IMR-90 (cell line): ENCODE measurements around the gene FHL2. TPM values are rescaled to one million over a fixed set of nuclear protein-coding genes. Genes with fewer than 3 reads are reported as not detected.

Experiments used
- ATAC-seq: fragments of 200-7000 bp; cut with Tn5 transposase; 2 replicates; pipeline ENCODE4 v1.9.1; 2020; ENCODE audit warnings: low read depth, mild to moderate bottlenecking, moderate library complexity
- BruUV-seq: library from RNA; stranded (reverse); fragments of 400-500 nt; replicated peaks from 2 replicates; lab custom pipeline; 2021; lab: Mats Ljungman, UMichigan
- CTCF ChIA-PET: fragments of 300-600 bp; formaldehyde crosslinking; extraction: SDS; loops from one replicate; lab custom pipeline; 2021; ENCODE audit warnings: antibody characterized with exemption; lab: Yijun Ruan, JAX
- POLR2A ChIA-PET: fragments of 300-600 bp; sonication (Branson Sonifier 250); formaldehyde crosslinking; loops from one replicate; lab custom pipeline; 2022; ENCODE audit warnings: antibody characterized with exemption; ENCODE audit not compliant: unreplicated experiment; lab: Charles Lee
- DNase-seq: peaks from one replicate; pipeline ENCODE4 v3.0.0; 2013
- H2AFZ ChIP-seq: replicated peaks from 2 replicates; pipeline ENCODE3; 2013; ENCODE audit warnings: low read length, mild to moderate bottlenecking; ENCODE audit not compliant: poor library complexity
- H2AK5ac ChIP-seq: 2 replicates; pipeline ENCODE4 v1.6.1; 2013; ENCODE audit warnings: low read depth, low read length, inconsistent platforms
- H2AK9ac ChIP-seq: replicated peaks from 2 replicates; pipeline ENCODE3; 2013; ENCODE audit warnings: mild to moderate bottlenecking, low read depth, low read length, moderate library complexity; ENCODE audit not compliant: poor library complexity
- H2BK120ac ChIP-seq: 2 replicates; pipeline ENCODE4 v1.6.1; 2013; ENCODE audit warnings: low read depth, low read length, inconsistent platforms
- H2BK15ac ChIP-seq: 3 replicates; pipeline ENCODE4 v1.6.1; 2013; ENCODE audit warnings: low read depth, low read length, inconsistent platforms
- H2BK20ac ChIP-seq: 2 replicates; pipeline ENCODE4 v1.6.1; 2013; ENCODE audit warnings: low read depth, mild to moderate bottlenecking, inconsistent platforms, low read length, moderate library complexity
- H2BK5ac ChIP-seq: 2 replicates; pipeline ENCODE4 v1.6.1; 2013; ENCODE audit warnings: mild to moderate bottlenecking, low read depth, low read length, inconsistent platforms; ENCODE audit not compliant: poor library complexity, severe bottlenecking
- H3K14ac ChIP-seq: replicated peaks from 2 replicates; pipeline ENCODE4 v1.6.1; 2013; ENCODE audit warnings: low read depth, low read length, inconsistent platforms
- H3K18ac ChIP-seq: 2 replicates; pipeline ENCODE4 v1.6.1; 2013; ENCODE audit warnings: low read depth, low read length, control low read depth
- H3K23ac ChIP-seq: 2 replicates; pipeline ENCODE4 v1.6.1; 2013; ENCODE audit warnings: low read depth, low read length, inconsistent platforms
- H3K27ac ChIP-seq: 2 replicates; pipeline ENCODE4 v1.5.1; 2013; ENCODE audit warnings: mild to moderate bottlenecking, control low read depth, low read length; ENCODE audit not compliant: insufficient read depth
- H3K27me3 ChIP-seq: 2 replicates; pipeline ENCODE4 v1.6.1; 2013; ENCODE audit warnings: low read length; ENCODE audit not compliant: control insufficient read depth, insufficient read depth
- H3K36me3 ChIP-seq: 2 replicates; pipeline ENCODE4 v1.6.1; 2013; ENCODE audit warnings: low read length, mixed read lengths; ENCODE audit not compliant: control insufficient read depth, insufficient read depth
- H3K4ac ChIP-seq: 2 replicates; pipeline ENCODE4 v1.6.1; 2013; ENCODE audit warnings: low read depth, low read length, inconsistent platforms
- H3K4me1 ChIP-seq: 2 replicates; pipeline ENCODE4 v1.6.1; 2013; ENCODE audit warnings: low read length, mixed read lengths; ENCODE audit not compliant: control insufficient read depth, insufficient read depth
- H3K4me2 ChIP-seq: 2 replicates; pipeline ENCODE4 v1.6.1; 2013; ENCODE audit warnings: low read depth, mild to moderate bottlenecking, control low read depth, low read length, moderate library complexity
- H3K4me3 ChIP-seq: 2 replicates; pipeline ENCODE4 v1.5.1; 2013; ENCODE audit warnings: low read depth, mild to moderate bottlenecking, control low read depth, low read length, moderate library complexity; ENCODE audit not compliant: insufficient read depth
- H3K56ac ChIP-seq: 2 replicates; pipeline ENCODE4 v1.6.1; 2013; ENCODE audit warnings: low read length, inconsistent platforms; ENCODE audit not compliant: insufficient read depth; ENCODE audit errors: extremely low read depth
- H3K79me1 ChIP-seq, 2 experiments: 2 replicates each; pipeline ENCODE4 v1.6.1; 2013; ENCODE audit warnings: low read length in 2 of 2, inconsistent platforms in 1 of 2, low read depth in 1 of 2
- H3K9ac ChIP-seq: 2 replicates; pipeline ENCODE4 v1.6.1; 2013; ENCODE audit warnings: low read depth, low read length, control low read depth
- H3K9me1 ChIP-seq: 2 replicates; pipeline ENCODE4 v1.6.1; 2013; ENCODE audit warnings: low read length, inconsistent platforms; ENCODE audit not compliant: insufficient read depth
- H3K9me3 ChIP-seq: 2 replicates; pipeline ENCODE4 v1.6.1; 2013; ENCODE audit warnings: low read length; ENCODE audit not compliant: control insufficient read depth, insufficient read depth
- H4K20me1 ChIP-seq: 2 replicates; pipeline ENCODE4 v1.6.1; 2013; ENCODE audit warnings: low read length, inconsistent platforms; ENCODE audit not compliant: insufficient read depth
- H4K5ac ChIP-seq: 2 replicates; pipeline ENCODE4 v1.6.1; 2013; ENCODE audit warnings: mild to moderate bottlenecking, low read depth, low read length, control low read depth
- H4K8ac ChIP-seq, 2 experiments: 2 replicates each; pipeline ENCODE4 v1.6.1; 2013; ENCODE audit warnings: low read depth in 2 of 2, low read length in 2 of 2, control low read depth in 1 of 2, inconsistent platforms in 1 of 2
- H4K91ac ChIP-seq: 2 replicates; pipeline ENCODE4 v1.6.1; 2013; ENCODE audit warnings: low read depth, low read length, inconsistent platforms; ENCODE audit not compliant: insufficient read depth
- BHLHE40 ChIP-seq: fragments of 150-350 bp; IDR thresholded peaks from 2 replicates; pipeline ENCODE4 v1.6.1; 2016; ENCODE audit warnings: mild to moderate bottlenecking, low read depth, low read length
- CEBPB ChIP-seq: IDR thresholded peaks from 2 replicates; pipeline ENCODE4 v1.6.1; 2012; ENCODE audit warnings: low read depth, low read length, improper control_type of control experiment
- CHD1 ChIP-seq: IDR thresholded peaks from 2 replicates; pipeline ENCODE4 v1.6.1; 2012; ENCODE audit warnings: low read depth, low read length, improper control_type of control experiment
- FOS ChIP-seq: fragments of 150-350 bp; IDR thresholded peaks from 2 replicates; pipeline ENCODE4 v1.6.1; 2016; ENCODE audit warnings: low read depth, low read length
- MXI1 ChIP-seq: IDR thresholded peaks from 2 replicates; pipeline ENCODE4 v1.6.1; 2012; ENCODE audit warnings: low read depth, mild to moderate bottlenecking, low read length, moderate library complexity, borderline replicate concordance
- POLR2A ChIP-seq: IDR thresholded peaks from 2 replicates; pipeline ENCODE4 v1.6.1; 2012; ENCODE audit warnings: mild to moderate bottlenecking, low read depth, low read length
- RAD21 ChIP-seq: IDR thresholded peaks from 2 replicates; pipeline ENCODE4 v1.6.1; 2012; ENCODE audit warnings: low read length, improper control_type of control experiment
- RCOR1 ChIP-seq: IDR thresholded peaks from 2 replicates; pipeline ENCODE4 v1.6.1; 2012; ENCODE audit warnings: mild to moderate bottlenecking, low read length, improper control_type of control experiment; ENCODE audit not compliant: insufficient replicate concordance
- WGBS, 2 experiments: methylation state at CpG; one replicate each; pipeline versions ENCODE4 v1.1.5 to v1.1.7; 2013; ENCODE audit warnings: missing lambda C conversion rate in 2 of 2; ENCODE audit not compliant: insufficient read length in 1 of 2; ENCODE audit errors: extremely low coverage in 2 of 2; 5-methylcytosine and 5-hydroxymethylcytosine counted together
- dilution Hi-C: fragments of 300-500 bp; cut with HindIII; formaldehyde crosslinking; loops from one replicate; pipeline ENCODE4 v1.14.3; 2018; ENCODE audit warnings: low sequenced_read_pairs; ENCODE audit not compliant: unreplicated experiment
- in situ Hi-C: fragments of 300-500 bp; cut with MboI; formaldehyde crosslinking; loops from 3 replicates; pipeline ENCODE4 v1.14.3; 2019; ENCODE audit warnings: low sequenced_read_pairs, inconsistent platforms, mixed read lengths
- intact Hi-C: fragments of 100-400 bp; cut with micrococcal nuclease; formaldehyde crosslinking; loops from 2 replicates; pipeline ENCODE4 v1.10.0; 2022
- polyA plus RNA-seq, 3 experiments: library from polyadenylated mRNA; depleted of rRNA; stranded (reverse); fragments of >200 nt; gene quantifications; 2 replicates each; pipeline ENCODE4 v1.2.3, GENCODE V29; 2012; ENCODE audit warnings: low replicate concordance in 1 of 3
- total RNA-seq: library from RNA; depleted of rRNA; stranded (reverse); fragments of >200 nt; gene quantifications from 2 replicates; pipeline ENCODE4 v1.2.3, GENCODE V29; 2012
- TF ChIP-seq, protein P1 (sequence below): fragments of 150-350 bp; IDR thresholded peaks from 2 replicates; pipeline ENCODE4 v1.6.1; 2016; ENCODE audit warnings: low read depth, mild to moderate bottlenecking, low read length, moderate library complexity, borderline replicate concordance
- TF ChIP-seq, protein P2 (sequence below): fragments of 150-350 bp; IDR thresholded peaks from 2 replicates; pipeline ENCODE4 v1.6.1; 2017; ENCODE audit warnings: mild to moderate bottlenecking, antibody characterized with exemption, low read length, low read depth
- TF ChIP-seq, protein P3 (sequence below): conservative IDR thresholded peaks from 2 replicates; pipeline ENCODE4 v1.5.1; 2012; ENCODE audit warnings: mild to moderate bottlenecking, low read depth, low read length, improper control_type of control experiment

FHL2 gene
- total and polyA plus RNA-seq, 2 of the 4 experiments (the other 2 are of a cell fraction), result 464 to 550 TPM

DNA sequence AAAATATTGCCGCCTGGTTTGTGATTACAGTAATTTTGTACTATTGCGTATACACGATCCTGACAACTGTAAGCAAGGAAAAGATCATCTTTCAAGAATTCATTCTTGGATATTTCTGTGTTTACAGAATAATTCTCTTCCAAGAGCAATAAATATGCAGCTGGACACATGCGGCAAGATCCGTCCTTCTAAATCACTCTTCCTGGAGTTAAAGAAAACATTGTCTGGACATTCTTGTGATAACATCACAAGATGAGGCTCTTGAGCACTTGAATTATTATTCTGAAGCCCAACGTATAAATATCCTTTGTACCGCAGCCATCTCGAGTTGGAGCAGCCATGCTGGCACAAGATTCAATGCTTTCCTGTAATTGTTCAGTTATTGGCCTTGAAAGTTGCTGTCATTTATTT lies 9.9 kb downstream of the FHL2 start:
- peaks cover 11 to 79% of the 10 kb centered on the region in 2 experiments for H3K79me1 ChIP-seq
- peak overlapping the region; percentile 8; the same call in 1 of the 2 replicates for H3K4me2 ChIP-seq
- 0 out of 2 replicates have a peak overlapping the region, but pooled peaks have one; percentile 78 for H3K23ac ChIP-seq
- peak overlapping the region; percentile 87 for H2BK120ac ChIP-seq
- 0% methylated on average over 1 of the region's 8 CpGs; no CpG with 5 or more reads in 1 of the 2 experiments for WGBS, 2 experiments
- DNase-seq (peak; percentile 98), ATAC-seq (peak; percentile 48)
- H2AK9ac ChIP-seq, result no peak overlapping the region
- intact Hi-C loops (no loop called here), dilution Hi-C loops (no loop called here), in situ Hi-C loops (no loop called here)
- H4K5ac ChIP-seq, result peak overlapping the region; percentile 99; the same call in 1 of the 2 replicates
- peak overlapping the region; percentile 99; the same call in 1 of the 2 replicates for H3K27ac ChIP-seq
- ChIA-PET CTCF (interaction anchor here (0.6 to 1.9 kb wide), 3 partner anchors 9 to 15 kb away, joined by 3 to 7 read pairs (median 4); no protein-coding TSS in a partner anchor), POLR2A (interaction anchor here (0.7 kb wide), 1 partner anchor 51 kb away, joined by 4 read pairs; no protein-coding TSS in a partner anchor)
- 0 out of 2 replicates have a peak overlapping the region, but pooled peaks have one; percentile 94 for H4K91ac ChIP-seq
- H3K4ac ChIP-seq, result peak overlapping the region; percentile 88
- no peaks in the 10 kb centered on the region for H3K27me3 ChIP-seq
- H2BK20ac ChIP-seq, result peak overlapping the region; percentile 84; the same call in 1 of the 2 replicates
- H3K56ac ChIP-seq, result 0 out of 2 replicates have a peak overlapping the region, but pooled peaks have one; percentile 52
- H3K36me3 ChIP-seq, result peaks cover 76% of the 10 kb centered on the region
- peak overlapping the region; percentile 97 for H2BK5ac ChIP-seq
- H3K9ac ChIP-seq, result peak overlapping the region; percentile 80; the same call in 1 of the 2 replicates
- no peak overlapping the region for H2AFZ ChIP-seq
- no peak overlapping the region for H3K4me3 ChIP-seq
- no peaks in the 10 kb centered on the region for H3K9me3 ChIP-seq
- no peak overlapping the region for H2AK5ac ChIP-seq
- H3K18ac ChIP-seq, result peak overlapping the region; percentile 99; the same call in 1 of the 2 replicates
- H4K20me1 ChIP-seq, result peaks cover 70% of the 10 kb centered on the region
- H3K4me1 ChIP-seq, result peaks cover 54% of the 10 kb centered on the region
- TF ChIP-seq, protein P1, sequence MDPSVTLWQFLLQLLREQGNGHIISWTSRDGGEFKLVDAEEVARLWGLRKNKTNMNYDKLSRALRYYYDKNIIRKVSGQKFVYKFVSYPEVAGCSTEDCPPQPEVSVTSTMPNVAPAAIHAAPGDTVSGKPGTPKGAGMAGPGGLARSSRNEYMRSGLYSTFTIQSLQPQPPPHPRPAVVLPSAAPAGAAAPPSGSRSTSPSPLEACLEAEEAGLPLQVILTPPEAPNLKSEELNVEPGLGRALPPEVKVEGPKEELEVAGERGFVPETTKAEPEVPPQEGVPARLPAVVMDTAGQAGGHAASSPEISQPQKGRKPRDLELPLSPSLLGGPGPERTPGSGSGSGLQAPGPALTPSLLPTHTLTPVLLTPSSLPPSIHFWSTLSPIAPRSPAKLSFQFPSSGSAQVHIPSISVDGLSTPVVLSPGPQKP, result no peak
- TF ChIP-seq BHLHE40, result peak; percentile 86
- peak; percentile 67 for TF ChIP-seq RCOR1
- 0 out of 2 replicates have a peak, but pooled peaks have one; percentile 51 for TF ChIP-seq FOS
- TF ChIP-seq RAD21, result no peak
- no peak for TF ChIP-seq CHD1
- TF ChIP-seq, protein P2, sequence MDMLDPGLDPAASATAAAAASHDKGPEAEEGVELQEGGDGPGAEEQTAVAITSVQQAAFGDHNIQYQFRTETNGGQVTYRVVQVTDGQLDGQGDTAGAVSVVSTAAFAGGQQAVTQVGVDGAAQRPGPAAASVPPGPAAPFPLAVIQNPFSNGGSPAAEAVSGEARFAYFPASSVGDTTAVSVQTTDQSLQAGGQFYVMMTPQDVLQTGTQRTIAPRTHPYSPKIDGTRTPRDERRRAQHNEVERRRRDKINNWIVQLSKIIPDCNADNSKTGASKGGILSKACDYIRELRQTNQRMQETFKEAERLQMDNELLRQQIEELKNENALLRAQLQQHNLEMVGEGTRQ, result no peak
- peak; percentile 34; the same call in 1 of the 2 replicates for TF ChIP-seq MXI1
- TF ChIP-seq CEBPB, result peak; percentile 88
- no peak for TF ChIP-seq POLR2A
- TF ChIP-seq, protein P3, sequence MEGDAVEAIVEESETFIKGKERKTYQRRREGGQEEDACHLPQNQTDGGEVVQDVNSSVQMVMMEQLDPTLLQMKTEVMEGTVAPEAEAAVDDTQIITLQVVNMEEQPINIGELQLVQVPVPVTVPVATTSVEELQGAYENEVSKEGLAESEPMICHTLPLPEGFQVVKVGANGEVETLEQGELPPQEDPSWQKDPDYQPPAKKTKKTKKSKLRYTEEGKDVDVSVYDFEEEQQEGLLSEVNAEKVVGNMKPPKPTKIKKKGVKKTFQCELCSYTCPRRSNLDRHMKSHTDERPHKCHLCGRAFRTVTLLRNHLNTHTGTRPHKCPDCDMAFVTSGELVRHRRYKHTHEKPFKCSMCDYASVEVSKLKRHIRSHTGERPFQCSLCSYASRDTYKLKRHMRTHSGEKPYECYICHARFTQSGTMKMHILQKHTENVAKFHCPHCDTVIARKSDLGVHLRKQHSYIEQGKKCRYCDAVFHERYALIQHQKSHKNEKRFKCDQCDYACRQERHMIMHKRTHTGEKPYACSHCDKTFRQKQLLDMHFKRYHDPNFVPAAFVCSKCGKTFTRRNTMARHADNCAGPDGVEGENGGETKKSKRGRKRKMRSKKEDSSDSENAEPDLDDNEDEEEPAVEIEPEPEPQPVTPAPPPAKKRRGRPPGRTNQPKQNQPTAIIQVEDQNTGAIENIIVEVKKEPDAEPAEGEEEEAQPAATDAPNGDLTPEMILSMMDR, result no peak
- H4K8ac ChIP-seq, result peak overlapping the region in 1 of 2 experiments; percentile 83; a peak in 1 of 4 replicates
- BruUV-seq, result no TSS peak
- peaks cover 48% of the 10 kb centered on the region for H3K9me1 ChIP-seq
- no peak overlapping the region for H2BK15ac ChIP-seq
- H3K14ac ChIP-seq, result no peak overlapping the region; the same call in 1 of the 2 replicates
